Fibroblast of the aortic adventitia (primary cell): ENCODE data around the gene CCL2. TPM values are rescaled to one million over a fixed set of nuclear protein-coding genes. Genes with fewer than 3 reads are reported as not detected.
A peak's percentile ranks its signal among the peaks of the same experiment; 100 is the strongest.

Source experiments
- DNase-seq: peaks from one replicate; pipeline ENCODE4 v3.0.0-alpha.2; 2010; ENCODE audit warnings: low read depth
- H3K4me3 ChIP-seq: 2 replicates; pipeline ENCODE4 v1.5.1; 2011; ENCODE audit warnings: low read depth, mild to moderate bottlenecking, control low read depth, low read length, moderate library complexity
- total RNA-seq: library from RNA; depleted of rRNA; stranded (reverse); fragments of >200 nt; gene quantifications from 2 replicates; pipeline ENCODE4 v1.2.3, GENCODE V29; 2012; ENCODE audit warnings: low replicate concordance
- TF ChIP-seq, protein P1 (sequence below): IDR thresholded peaks from 2 replicates; pipeline ENCODE4 v1.5.1; 2011; ENCODE audit warnings: mild to moderate bottlenecking, low read length, control low read depth, inconsistent platforms; ENCODE audit not compliant: insufficient read depth

Gene CCL2
- total RNA-seq, 1 donor = 109 TPM

GRCh38 chr17:34299027-34299426 is 43.9 kb downstream of the CCL2 start:
- no peak for DNase-seq
- TF ChIP-seq, protein P1, sequence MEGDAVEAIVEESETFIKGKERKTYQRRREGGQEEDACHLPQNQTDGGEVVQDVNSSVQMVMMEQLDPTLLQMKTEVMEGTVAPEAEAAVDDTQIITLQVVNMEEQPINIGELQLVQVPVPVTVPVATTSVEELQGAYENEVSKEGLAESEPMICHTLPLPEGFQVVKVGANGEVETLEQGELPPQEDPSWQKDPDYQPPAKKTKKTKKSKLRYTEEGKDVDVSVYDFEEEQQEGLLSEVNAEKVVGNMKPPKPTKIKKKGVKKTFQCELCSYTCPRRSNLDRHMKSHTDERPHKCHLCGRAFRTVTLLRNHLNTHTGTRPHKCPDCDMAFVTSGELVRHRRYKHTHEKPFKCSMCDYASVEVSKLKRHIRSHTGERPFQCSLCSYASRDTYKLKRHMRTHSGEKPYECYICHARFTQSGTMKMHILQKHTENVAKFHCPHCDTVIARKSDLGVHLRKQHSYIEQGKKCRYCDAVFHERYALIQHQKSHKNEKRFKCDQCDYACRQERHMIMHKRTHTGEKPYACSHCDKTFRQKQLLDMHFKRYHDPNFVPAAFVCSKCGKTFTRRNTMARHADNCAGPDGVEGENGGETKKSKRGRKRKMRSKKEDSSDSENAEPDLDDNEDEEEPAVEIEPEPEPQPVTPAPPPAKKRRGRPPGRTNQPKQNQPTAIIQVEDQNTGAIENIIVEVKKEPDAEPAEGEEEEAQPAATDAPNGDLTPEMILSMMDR = no peak
- H3K4me3 ChIP-seq = no peak overlapping the region

DNA sequence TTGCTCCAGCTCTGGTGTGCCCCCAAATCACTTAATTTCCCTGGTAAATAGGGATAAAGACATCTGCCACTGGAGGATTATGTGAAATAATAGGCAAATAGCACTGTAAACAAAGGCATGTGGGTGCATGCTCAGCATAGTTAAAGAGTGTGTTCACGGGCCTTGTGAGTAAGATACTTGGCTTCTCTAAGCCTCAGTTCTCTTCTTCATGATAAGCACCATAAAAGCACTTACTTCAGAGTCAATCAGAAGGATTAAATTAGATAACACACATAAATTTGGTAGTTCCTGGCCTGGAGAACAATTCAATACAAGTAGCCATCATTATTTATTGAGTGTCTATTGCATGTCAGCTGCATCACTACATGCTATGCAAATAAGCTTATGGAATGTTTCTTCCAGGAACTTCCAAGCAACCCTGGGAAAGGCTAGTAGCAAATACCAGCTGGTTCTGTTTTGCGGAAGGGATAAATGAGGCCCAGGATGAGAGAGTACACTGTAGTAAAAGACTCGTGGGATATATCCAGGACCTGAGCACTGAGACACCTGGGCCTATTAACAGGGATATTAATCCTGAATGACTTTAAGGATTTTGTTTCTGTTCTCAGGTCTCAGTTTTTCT is 45.0 kb downstream of the CCL2 start:
- H3K4me3 ChIP-seq = no peak overlapping the region
- DNase-seq = peak; percentile 78
- TF ChIP-seq, protein P1 = no peak

DNA sequence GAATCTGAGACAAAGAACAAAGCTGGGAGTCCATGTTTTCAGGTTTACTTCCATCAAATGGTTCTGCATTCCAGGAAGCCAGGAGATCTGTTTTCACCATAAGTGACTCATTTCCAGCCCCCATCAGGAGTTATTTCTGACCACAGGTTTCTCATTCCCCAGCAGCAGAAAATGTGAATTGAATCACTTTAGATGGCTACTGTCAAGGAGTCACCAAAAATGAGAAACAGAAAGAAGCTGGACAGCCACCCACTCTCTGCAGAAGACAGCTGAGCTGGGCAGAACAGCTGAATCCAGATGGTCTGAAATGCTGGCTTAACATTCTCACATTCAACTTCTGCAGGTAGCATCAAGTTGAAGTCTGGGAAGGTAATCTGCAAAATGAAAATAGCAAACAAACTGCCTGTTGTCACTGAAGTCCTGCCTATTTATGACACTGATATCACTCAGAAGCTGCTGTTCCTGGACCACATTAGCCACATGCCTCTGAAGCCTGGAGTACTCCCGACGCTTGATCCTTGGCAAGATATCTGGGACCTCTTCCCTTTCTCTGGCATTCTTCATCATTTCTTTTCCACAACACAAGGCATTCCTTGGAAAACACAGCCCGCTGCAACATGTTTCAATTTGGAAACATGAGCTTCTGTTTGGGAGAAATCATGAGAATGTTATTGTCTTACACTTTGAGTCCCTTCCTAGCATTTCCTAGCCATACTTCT is 45.7 kb downstream of the CCL2 start:
- H3K4me3 ChIP-seq = no peak overlapping the region
- TF ChIP-seq, protein P1 = no peak
- DNase-seq = peak; percentile 66

- DNase-seq = peak; percentile 57
- TF ChIP-seq, protein P1 = no peak
- H3K4me3 ChIP-seq = no peak overlapping the region
Measured at GRCh38 chr17:34301986-34302385, 46.9 kb downstream of the CCL2 start.

GRCh38 chr17:34302636-34303035 is 47.6 kb downstream of the CCL2 start:
- TF ChIP-seq, protein P1 = no peak
- no peak for DNase-seq
- H3K4me3 ChIP-seq = no peak overlapping the region

- TF ChIP-seq, protein P1 = no peak
Measured at GRCh38 chr17:34303606-34304005, 48.5 kb downstream of the CCL2 start.

More at GRCh38 chr17:34303606-34304005, 48.5 kb downstream of the CCL2 start:
- no peak for DNase-seq
- no peak overlapping the region for H3K4me3 ChIP-seq
